Lung (tissue), 12 donors: ENCODE measurements around the gene NUDT11. TPM values are rescaled to one million over a fixed set of nuclear protein-coding genes. Genes with fewer than 3 reads are reported as not detected.
A peak's percentile ranks its signal among the peaks of the same experiment; 100 is the strongest.
"Not testable (repeated sequence)": the region's sequence is repeated elsewhere in the genome, so short reads cannot be mapped to it uniquely, and the experiment has no call there.

Experiments used
- ATAC-seq: fragments of 200-7000 bp; cut with Tn5 transposase; one replicate; pipeline ENCODE4 v1.9.1; 2020; ENCODE audit warnings: moderate number of reproducible peaks; ENCODE audit not compliant: insufficient read depth, low FRiP score
- DNase-seq, 3 donors: peaks; one replicate each; pipeline ENCODE4 v3.0.0-alpha.2; 2013 to 2017
- H3K27ac ChIP-seq, 2 donors: one replicate each; pipeline ENCODE4 v1.5.1; 2013; ENCODE audit warnings: mild to moderate bottlenecking in 2 of 2, moderate library complexity in 2 of 2, control low read depth in 1 of 2, inconsistent platforms in 1 of 2, low read depth in 1 of 2, low read length in 1 of 2
- H3K27me3 ChIP-seq, 3 donors: one replicate each; pipeline ENCODE4 v1.5.1; 2013; ENCODE audit warnings: low read length in 2 of 3; ENCODE audit not compliant: control insufficient read depth in 3 of 3, insufficient read depth in 3 of 3
- H3K36me3 ChIP-seq, 4 donors: one replicate each; pipeline ENCODE4 v1.5.1; 2013; ENCODE audit warnings: low read length in 4 of 4, mild to moderate bottlenecking in 1 of 4, moderate library complexity in 1 of 4; ENCODE audit not compliant: control insufficient read depth in 4 of 4, insufficient read depth in 4 of 4
- H3K4me1 ChIP-seq, 5 donors: one replicate each; pipeline ENCODE4 v1.5.1; 2013; ENCODE audit warnings: low read length in 5 of 5, mild to moderate bottlenecking in 2 of 5, moderate library complexity in 1 of 5; ENCODE audit not compliant: control insufficient read depth in 5 of 5, insufficient read depth in 5 of 5
- H3K4me3 ChIP-seq: one replicate; pipeline ENCODE4 v1.5.1; 2013; ENCODE audit warnings: mild to moderate bottlenecking, control low read depth, moderate library complexity
- H3K9ac ChIP-seq, 2 donors: one replicate each; pipeline ENCODE4 v1.5.1; 2013; ENCODE audit warnings: low read length in 2 of 2, control low read depth in 1 of 2; ENCODE audit not compliant: insufficient read depth in 1 of 2
- H3K9me3 ChIP-seq, 4 donors: one replicate each; pipeline ENCODE4 v1.5.1; 2013; ENCODE audit warnings: low read length in 3 of 4, mild to moderate bottlenecking in 1 of 4, moderate library complexity in 1 of 4; ENCODE audit not compliant: control insufficient read depth in 4 of 4, insufficient read depth in 3 of 4
- WGBS, 2 donors: extraction: QIAGEN DNeasy Blood & Tissue Kit; methylation state at CpG; one replicate each; pipeline ENCODE4 v1.1.7; 2013; 5-methylcytosine and 5-hydroxymethylcytosine counted together
- polyA plus RNA-seq, 2 donors: library from polyadenylated mRNA; stranded (reverse); fragments of 200-250 nt; gene quantifications; one replicate each; pipeline ENCODE4 v1.2.1, GENCODE V29; 2013
- total RNA-seq, 2 donors: library from RNA; depleted of rRNA in 1 of 2; stranded (reverse); fragments of >200 nt in 1 of 2; gene quantifications; one replicate each; pipeline ENCODE4 v1.2.1, GENCODE V29; 2014 to 2021
- TF ChIP-seq, protein P1 (sequence below): IDR thresholded peaks from 2 replicates; pipeline ENCODE4 v1.5.1; 2012; ENCODE audit warnings: mild to moderate bottlenecking; ENCODE audit errors: control extremely low read depth, extremely low read depth
- donor health status: control.
- donor health status: control.
- donor health status: Bipolar disorder and iron deficiency.
- donor health status: healthy.
- donor health status: DM: yes; HTN: yes; CAD: no.

Gene NUDT11
- total and polyA plus RNA-seq, 4 donors: 0.22 to 3.6 (median 0.42) TPM

DNA sequence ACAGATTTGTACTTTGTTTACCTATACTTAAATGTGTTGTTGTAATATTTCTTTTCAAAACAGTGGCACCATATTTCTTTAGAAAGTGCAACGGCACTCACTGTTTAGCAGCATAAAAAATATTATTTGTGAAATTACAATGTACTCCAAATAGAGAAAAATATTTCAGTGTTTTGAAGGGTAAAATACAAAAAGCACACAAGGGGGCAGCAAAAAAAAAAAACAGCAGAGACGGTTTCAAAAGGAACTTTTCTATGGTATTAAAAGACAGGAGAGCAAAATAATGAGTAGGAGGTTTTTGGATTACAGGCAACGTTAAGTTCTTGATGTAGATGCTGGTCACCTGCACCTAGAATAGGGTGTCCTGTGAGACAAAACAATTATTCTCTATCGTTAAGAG, 2.0 kb downstream of the NUDT11 start:
- Histone ChIP-seq H3K27ac (no peak overlapping the region), H3K9me3 (peaks cover 0 to 7% (median 0%) of the 10 kb centered on the region in 4 donors), H3K27me3 (peaks cover 3 to 12% (median 3%) of the 10 kb centered on the region in 3 donors), H3K36me3 (no peaks in the 10 kb centered on the region), H3K4me3 (no peak overlapping the region), H3K4me1 (peaks cover 0 to 3% (median 0%) of the 10 kb centered on the region in 5 donors), H3K9ac (no peak overlapping the region)
- DNase-seq (peak in 2 of 3 donors; percentile 8 to 18), ATAC-seq (no peak)
- TF ChIP-seq, protein P1, sequence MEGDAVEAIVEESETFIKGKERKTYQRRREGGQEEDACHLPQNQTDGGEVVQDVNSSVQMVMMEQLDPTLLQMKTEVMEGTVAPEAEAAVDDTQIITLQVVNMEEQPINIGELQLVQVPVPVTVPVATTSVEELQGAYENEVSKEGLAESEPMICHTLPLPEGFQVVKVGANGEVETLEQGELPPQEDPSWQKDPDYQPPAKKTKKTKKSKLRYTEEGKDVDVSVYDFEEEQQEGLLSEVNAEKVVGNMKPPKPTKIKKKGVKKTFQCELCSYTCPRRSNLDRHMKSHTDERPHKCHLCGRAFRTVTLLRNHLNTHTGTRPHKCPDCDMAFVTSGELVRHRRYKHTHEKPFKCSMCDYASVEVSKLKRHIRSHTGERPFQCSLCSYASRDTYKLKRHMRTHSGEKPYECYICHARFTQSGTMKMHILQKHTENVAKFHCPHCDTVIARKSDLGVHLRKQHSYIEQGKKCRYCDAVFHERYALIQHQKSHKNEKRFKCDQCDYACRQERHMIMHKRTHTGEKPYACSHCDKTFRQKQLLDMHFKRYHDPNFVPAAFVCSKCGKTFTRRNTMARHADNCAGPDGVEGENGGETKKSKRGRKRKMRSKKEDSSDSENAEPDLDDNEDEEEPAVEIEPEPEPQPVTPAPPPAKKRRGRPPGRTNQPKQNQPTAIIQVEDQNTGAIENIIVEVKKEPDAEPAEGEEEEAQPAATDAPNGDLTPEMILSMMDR: no peak
- 39 to 57% methylated on average over 4 of the region's 4 CpGs for WGBS, 2 donors

- 74 to 90% methylated on average over 2 of the region's 2 CpGs for WGBS, 2 donors
- TF ChIP-seq, protein P1: no peak
- ATAC-seq: no peak
- no peak overlapping the region for H3K27ac ChIP-seq
- H3K9ac ChIP-seq: no peak overlapping the region
- H3K4me3 ChIP-seq: no peak overlapping the region
- no peaks in the 10 kb centered on the region for H3K36me3 ChIP-seq
- no peak for DNase-seq
- H3K9me3 ChIP-seq: no peaks in the 10 kb centered on the region
- peaks cover 3 to 4% (median 3%) of the 10 kb centered on the region in 3 donors for H3K27me3 ChIP-seq
- no peaks in the 10 kb centered on the region for H3K4me1 ChIP-seq
These were observed 8.5 kb downstream of the NUDT11 start for GRCh38 chrX:51487960-51488267.

DNA sequence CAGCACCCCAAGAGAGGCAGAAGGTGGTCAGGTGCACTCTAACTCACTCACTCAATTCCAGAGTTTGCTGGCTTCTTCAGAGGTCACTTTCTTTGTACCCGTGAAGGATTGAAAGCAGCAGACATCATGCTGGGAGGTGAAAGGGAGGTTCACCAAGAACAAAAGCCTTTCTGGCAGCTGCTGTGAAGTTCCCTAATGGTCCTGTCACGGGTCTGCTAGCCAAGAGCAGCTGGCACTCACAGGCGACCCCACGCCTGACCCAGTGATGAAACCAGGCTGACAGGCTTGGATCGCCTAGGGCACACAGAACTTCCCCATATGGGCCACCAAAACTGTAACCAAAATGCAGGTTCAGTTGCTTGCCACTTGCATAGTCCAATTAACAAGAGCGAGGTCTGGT, 11.8 kb downstream of the NUDT11 start:
- H3K27me3 ChIP-seq: peaks cover 0 to 2% (median 1%) of the 10 kb centered on the region in 3 donors
- WGBS, 2 donors: 57 to 59% methylated on average over 6 of the region's 6 CpGs
- no peak for DNase-seq
- ATAC-seq: no peak
- H3K27ac ChIP-seq: no peak overlapping the region
- no peak overlapping the region for H3K9ac ChIP-seq
- TF ChIP-seq, protein P1: no peak
- peaks cover 0 to 1% (median 0%) of the 10 kb centered on the region in 4 donors for H3K9me3 ChIP-seq
- no peaks in the 10 kb centered on the region for H3K36me3 ChIP-seq
- H3K4me1 ChIP-seq: no peaks in the 10 kb centered on the region
- no peak overlapping the region for H3K4me3 ChIP-seq

DNA sequence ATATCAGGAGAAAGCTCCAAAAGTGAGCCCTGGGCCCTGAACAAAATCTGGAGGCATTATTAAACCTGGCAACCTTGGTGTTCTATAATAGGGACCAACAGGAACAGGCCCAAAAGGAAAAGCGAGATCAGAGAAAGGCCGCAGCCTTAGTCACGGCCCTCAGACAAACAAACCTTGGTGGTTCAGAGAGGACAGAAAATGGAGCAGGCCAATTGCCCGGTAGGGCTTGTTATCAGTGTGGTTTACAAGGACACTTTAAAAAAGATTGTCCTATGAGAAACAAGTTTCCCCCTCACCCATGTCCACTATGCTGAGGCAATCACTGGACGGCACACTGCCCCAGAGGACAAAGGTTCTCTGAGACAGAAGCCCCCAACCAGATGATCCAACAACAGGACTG, 14.0 kb downstream of the NUDT11 start:
- H3K9me3 ChIP-seq, H3K27ac ChIP-seq, H3K9ac ChIP-seq, H3K4me1 ChIP-seq, ATAC-seq, H3K27me3 ChIP-seq, H3K4me3 ChIP-seq, H3K36me3 ChIP-seq, DNase-seq: not testable (repeated sequence)
- WGBS, 2 donors: 90 to 92% methylated on average over 5 of the region's 5 CpGs
